ENCODE results near the gene TRIO. TPM values are rescaled to one million over a fixed set of nuclear protein-coding genes. Genes with fewer than 3 reads are reported as not detected.

The TRIO gene
- total and polyA plus RNA-seq, 8 donors = 84.4 to 151 (median 93.7) TPM

DNA sequence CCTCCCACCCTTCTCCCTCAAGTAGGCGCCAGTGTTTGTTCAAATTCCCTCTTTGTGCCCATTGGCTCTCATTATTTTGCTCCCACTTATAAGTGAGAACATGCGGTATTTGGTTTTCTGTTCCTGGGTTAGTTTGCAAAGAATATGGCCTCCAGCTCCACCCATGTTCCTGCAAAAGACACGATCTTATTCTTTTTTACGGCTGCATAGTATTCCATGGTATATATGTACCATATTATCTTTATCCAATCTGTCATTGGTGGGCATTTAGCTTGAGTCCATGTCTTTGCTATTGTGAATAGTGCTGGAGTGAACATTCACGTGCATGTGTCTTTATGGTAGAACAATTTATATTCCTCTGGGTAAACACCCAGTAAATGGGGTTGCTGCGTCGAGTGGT is 375.5 kb downstream of the TRIO start:
- TF ChIP-seq, protein P1, sequence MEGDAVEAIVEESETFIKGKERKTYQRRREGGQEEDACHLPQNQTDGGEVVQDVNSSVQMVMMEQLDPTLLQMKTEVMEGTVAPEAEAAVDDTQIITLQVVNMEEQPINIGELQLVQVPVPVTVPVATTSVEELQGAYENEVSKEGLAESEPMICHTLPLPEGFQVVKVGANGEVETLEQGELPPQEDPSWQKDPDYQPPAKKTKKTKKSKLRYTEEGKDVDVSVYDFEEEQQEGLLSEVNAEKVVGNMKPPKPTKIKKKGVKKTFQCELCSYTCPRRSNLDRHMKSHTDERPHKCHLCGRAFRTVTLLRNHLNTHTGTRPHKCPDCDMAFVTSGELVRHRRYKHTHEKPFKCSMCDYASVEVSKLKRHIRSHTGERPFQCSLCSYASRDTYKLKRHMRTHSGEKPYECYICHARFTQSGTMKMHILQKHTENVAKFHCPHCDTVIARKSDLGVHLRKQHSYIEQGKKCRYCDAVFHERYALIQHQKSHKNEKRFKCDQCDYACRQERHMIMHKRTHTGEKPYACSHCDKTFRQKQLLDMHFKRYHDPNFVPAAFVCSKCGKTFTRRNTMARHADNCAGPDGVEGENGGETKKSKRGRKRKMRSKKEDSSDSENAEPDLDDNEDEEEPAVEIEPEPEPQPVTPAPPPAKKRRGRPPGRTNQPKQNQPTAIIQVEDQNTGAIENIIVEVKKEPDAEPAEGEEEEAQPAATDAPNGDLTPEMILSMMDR (IDR thresholded peaks at IDR 0.05) = no peak
- no peaks in the 10 kb centered on the region for H3K36me3 ChIP-seq

DNA sequence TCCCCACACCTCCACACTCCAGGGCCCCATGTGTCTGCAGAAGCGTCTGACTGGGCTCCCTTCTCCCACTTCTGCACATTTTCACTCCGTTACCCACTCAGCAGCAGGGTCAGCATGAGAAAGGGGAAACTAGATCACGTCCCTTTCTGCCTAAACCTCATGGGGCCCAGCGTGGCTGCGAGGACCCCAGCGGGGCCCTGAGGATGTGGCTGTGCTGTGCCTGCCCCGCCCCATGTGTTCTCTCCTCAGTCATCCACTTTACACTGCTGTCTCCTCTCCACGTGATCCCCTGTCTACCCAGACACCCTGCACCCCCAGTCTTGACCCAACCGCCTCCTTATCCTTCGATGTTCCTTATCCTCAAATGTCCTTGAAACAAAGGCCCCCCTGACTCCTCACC is 378.6 kb downstream of the TRIO start:
- Histone ChIP-seq H3K36me3 (no peaks in the 10 kb centered on the region), H3K4me1 (no peaks in the 10 kb centered on the region), H3K4me3 (no peak overlapping the region), H3K9me3 (no peaks in the 10 kb centered on the region), H3K27ac (no peak overlapping the region), H3K27me3 (no peaks in the 10 kb centered on the region)
- intact Hi-C loops (cut with DNase I) = no loop called here
- TF ChIP-seq, protein P1 (IDR thresholded peaks at IDR 0.05) = no peak
- ATAC-seq = no peak
- DNase-seq = no peak

More for the DNA sequence above, 375.5 kb downstream of the TRIO start:
- no peak overlapping the region for H3K4me3 ChIP-seq
- H3K27ac ChIP-seq = no peak overlapping the region
- no peaks in the 10 kb centered on the region for H3K27me3 ChIP-seq
- intact Hi-C loops (cut with DNase I) = no loop called here
- no peak for DNase-seq
- H3K4me1 ChIP-seq = no peaks in the 10 kb centered on the region
- no peak for ATAC-seq
- H3K9me3 ChIP-seq = peaks cover 0 to 7% of the 10 kb centered on the region in 2 donors

DNA sequence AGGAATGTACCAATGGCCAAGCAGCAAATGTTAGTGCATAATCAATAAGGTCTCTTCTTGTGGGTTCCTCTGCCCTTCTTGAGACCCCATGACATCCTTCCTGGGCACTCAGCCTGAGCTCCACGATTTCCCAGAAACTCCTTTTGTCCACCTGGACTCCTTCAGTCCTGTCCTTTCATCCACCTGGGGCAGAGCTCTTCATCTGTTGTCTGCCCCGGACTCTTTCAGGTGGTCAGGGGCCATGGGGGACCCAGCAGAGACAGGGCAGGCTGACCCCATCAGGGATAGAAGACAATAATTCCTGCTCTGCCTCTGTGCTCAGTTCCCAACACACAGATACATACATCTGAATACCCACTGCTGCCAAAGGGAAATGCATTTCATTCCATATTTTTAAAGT is 379.6 kb downstream of the TRIO start:
- H3K4me1 ChIP-seq = no peaks in the 10 kb centered on the region
- no peak overlapping the region for H3K4me3 ChIP-seq
- ATAC-seq (no peak), DNase-seq (no peak)
- H3K36me3 ChIP-seq = no peaks in the 10 kb centered on the region
- H3K27ac ChIP-seq = no peak overlapping the region
- no peaks in the 10 kb centered on the region for H3K27me3 ChIP-seq
- TF ChIP-seq, protein P1 (IDR thresholded peaks at IDR 0.05) = no peak
- intact Hi-C loops (cut with DNase I) = no loop called here
- H3K9me3 ChIP-seq = no peaks in the 10 kb centered on the region

DNA sequence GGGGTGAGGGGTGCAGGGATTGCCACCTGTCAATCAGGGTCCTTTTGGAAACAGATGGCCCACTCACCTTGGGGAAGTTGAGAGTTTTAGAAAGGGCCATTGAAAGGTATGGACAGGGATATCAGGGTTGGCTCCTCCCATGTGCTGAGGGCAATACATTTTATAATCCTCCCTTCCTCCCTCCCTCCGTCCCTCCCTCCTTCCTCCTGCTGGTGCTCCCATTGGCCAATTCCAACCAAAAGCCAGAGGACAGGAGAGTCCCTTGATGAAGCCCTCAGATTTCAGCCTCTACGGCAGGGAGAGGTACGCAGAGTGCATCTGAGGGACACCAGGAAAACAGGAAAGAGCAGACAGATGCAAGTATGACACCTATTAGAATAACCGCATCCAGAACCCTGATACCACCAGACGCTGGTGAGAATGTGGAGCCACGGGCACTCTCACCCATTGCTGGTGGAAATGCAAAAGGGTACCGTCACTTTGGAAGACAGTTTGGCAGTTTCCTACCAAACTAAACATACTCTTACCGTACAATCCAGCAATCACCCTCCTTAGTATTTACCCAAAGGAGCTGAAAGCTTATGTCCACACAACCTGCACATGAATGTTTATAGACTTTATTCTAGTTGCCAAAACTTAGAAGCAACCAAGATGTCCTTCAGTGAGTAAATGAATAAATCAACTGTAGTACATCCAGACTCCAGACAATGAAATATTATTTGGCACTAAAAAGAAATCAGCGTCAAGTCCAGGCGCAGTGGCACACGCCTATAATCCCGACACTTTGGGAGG is 380.3 kb downstream of the TRIO start:
- Histone ChIP-seq H3K9me3 (no peaks in the 10 kb centered on the region), H3K4me3 (no peak overlapping the region), H3K36me3 (no peaks in the 10 kb centered on the region), H3K4me1 (no peaks in the 10 kb centered on the region), H3K27ac (no peak overlapping the region), H3K27me3 (no peaks in the 10 kb centered on the region)
- intact Hi-C loops (cut with DNase I) = no loop called here
- no peak for ATAC-seq
- TF ChIP-seq, protein P1 (IDR thresholded peaks at IDR 0.05) = no peak
- no peak for DNase-seq

DNA sequence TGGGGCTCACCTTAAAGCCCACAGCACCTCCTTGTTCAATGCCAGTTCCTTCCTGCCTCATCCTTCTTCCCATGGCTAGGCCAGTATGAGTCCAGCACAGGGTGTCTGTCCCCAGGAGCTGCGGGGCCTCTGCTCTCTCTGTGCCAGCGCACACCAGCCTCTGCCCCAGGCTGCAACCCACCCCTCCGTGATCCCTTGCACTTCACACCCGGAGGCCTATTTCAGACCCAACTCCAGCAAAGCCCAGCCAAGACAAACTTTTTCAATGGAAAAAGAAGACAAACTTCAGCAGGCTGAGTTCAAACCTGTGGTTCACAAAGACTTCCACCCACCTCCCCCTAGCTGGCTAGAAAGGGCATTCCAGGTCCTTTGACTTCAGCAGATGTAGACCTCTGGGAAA is 382.3 kb downstream of the TRIO start:
- no peak for DNase-seq
- Histone ChIP-seq H3K27me3 (no peaks in the 10 kb centered on the region), H3K27ac (no peak overlapping the region), H3K36me3 (no peaks in the 10 kb centered on the region), H3K4me1 (no peaks in the 10 kb centered on the region), H3K4me3 (no peak overlapping the region), H3K9me3 (no peaks in the 10 kb centered on the region)
- TF ChIP-seq, protein P1 (IDR thresholded peaks at IDR 0.05) = no peak
- no peak for ATAC-seq
- intact Hi-C loops (cut with DNase I) = no loop called here

Measured in left lung (tissue), 10 donors.